ENCODE data around the gene RYR2. TPM values are rescaled to one million over a fixed set of nuclear protein-coding genes. Genes with fewer than 3 reads are reported as not detected.
A peak's percentile ranks its signal among the peaks of the same experiment; 100 is the strongest.
"Not testable (repeated sequence)": the region's sequence is repeated elsewhere in the genome, so short reads cannot be mapped to it uniquely, and the experiment has no call there.

RYR2 gene
- total RNA-seq, 4 donors from 2014 or later: 1.2 to 7.0 (median 2.5) TPM

DNA sequence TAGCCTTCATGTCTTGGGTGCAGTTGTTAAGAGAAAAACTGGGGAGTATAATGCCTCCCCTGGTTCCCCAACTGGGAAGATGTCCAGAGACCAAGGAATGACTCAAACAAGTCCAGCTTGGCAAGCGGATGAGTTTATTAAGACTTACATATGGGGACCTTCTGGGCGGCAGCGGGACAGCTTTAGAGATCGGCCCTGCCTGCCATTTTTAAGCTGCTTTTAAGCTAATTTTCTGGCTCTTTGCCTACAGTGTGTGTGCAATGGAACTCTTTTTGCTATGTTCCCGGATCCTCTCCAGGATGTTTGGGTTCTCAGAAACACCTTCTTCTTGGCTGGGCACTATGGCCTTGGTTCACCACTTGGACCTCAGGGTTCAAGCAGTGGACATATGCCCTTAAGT is 99.5 kb downstream of the RYR2 start:
- no peaks in the 10 kb centered on the region for H3K27me3 ChIP-seq
- H3K27ac ChIP-seq: peak overlapping the region; percentile 31 to 63 (median 50)
- H3K36me3 ChIP-seq: no peaks in the 10 kb centered on the region
- TF ChIP-seq, protein P1, sequence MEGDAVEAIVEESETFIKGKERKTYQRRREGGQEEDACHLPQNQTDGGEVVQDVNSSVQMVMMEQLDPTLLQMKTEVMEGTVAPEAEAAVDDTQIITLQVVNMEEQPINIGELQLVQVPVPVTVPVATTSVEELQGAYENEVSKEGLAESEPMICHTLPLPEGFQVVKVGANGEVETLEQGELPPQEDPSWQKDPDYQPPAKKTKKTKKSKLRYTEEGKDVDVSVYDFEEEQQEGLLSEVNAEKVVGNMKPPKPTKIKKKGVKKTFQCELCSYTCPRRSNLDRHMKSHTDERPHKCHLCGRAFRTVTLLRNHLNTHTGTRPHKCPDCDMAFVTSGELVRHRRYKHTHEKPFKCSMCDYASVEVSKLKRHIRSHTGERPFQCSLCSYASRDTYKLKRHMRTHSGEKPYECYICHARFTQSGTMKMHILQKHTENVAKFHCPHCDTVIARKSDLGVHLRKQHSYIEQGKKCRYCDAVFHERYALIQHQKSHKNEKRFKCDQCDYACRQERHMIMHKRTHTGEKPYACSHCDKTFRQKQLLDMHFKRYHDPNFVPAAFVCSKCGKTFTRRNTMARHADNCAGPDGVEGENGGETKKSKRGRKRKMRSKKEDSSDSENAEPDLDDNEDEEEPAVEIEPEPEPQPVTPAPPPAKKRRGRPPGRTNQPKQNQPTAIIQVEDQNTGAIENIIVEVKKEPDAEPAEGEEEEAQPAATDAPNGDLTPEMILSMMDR (IDR thresholded peaks at IDR 0.05): no peak
- TF ChIP-seq POLR2AphosphoS5 (IDR thresholded peaks at IDR 0.05) (no peak), EP300 (IDR thresholded peaks at IDR 0.05; ENCODE audit: low read depth) (no peak), POLR2A (IDR thresholded peaks at IDR 0.05) (no peak)
- 70 to 83% methylated on average over 1 to 5 of the region's 5 CpGs for WGBS, 2 donors (ENCODE audit: low coverage in 1 of 2)
- intact Hi-C loops (cut with DNase I; ENCODE audit: low total_unique reads) (no loop called here), in situ Hi-C loops (cut with MboI; ENCODE audit: low pct_ligation_motif_present in 1 of 4, low pct_unique_long_range_greater_than_20kb in 1 of 4, low sequenced_read_pairs in 3 of 4) (no loop called here)
- peaks cover 0 to 12% (median 7%) of the 10 kb centered on the region in 4 donors for H3K4me1 ChIP-seq
- no peak for DNase-seq
- H3K9me3 ChIP-seq: no peaks in the 10 kb centered on the region
- H3K4me3 ChIP-seq: no peak overlapping the region

DNA sequence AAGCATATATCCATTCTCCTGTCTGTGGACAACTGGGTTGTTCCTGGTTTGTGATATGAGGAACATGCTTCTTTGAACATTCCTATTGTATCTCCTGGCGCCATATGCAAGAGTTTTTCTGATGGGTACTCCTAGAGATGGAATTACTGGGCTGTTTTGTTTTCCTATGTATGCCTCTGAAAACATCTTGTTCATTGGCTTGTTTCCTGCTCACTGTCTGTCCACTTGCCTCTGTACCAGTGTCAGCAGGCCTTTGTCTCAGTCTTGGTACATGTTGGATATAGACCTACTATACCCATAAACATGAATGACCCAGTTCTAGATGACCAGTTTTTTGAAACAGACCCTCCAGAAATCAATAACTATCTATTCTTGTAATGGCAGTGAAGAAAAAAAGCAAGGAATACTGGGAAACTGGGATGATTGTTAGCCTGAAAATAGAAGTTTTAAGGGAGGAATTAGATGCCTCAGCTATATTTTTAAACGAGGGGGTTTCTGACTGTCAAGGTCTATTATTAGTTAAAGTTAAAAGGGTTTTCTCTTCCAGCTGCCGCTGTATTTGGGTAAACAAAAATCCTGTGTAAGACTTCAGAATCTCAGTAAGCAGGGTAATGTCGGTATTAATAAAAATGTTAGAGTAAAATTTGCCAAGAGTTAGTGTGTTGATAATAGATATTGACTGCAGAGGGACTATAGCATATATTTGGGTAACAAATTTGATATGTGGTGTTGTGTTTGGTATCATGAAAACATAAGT is 103.6 kb downstream of the RYR2 start:
- no peaks in the 10 kb centered on the region for H3K27me3 ChIP-seq
- no peak for TF ChIP-seq EP300 (IDR thresholded peaks at IDR 0.05; ENCODE audit: low read depth)
- no peak for TF ChIP-seq POLR2A (IDR thresholded peaks at IDR 0.05)
- no peak for TF ChIP-seq POLR2AphosphoS5 (IDR thresholded peaks at IDR 0.05)
- TF ChIP-seq, protein P1 (IDR thresholded peaks at IDR 0.05): no peak
- in situ Hi-C loops (cut with MboI; ENCODE audit: low pct_ligation_motif_present in 1 of 4, low pct_unique_long_range_greater_than_20kb in 1 of 4, low sequenced_read_pairs in 3 of 4) (no loop called here), intact Hi-C loops (cut with DNase I; ENCODE audit: low total_unique reads) (no loop called here)
- WGBS, 2 donors (ENCODE audit: low coverage in 1 of 2): 61 to 70% methylated on average over 4 of the region's 4 CpGs
- H3K36me3 ChIP-seq: no peaks in the 10 kb centered on the region
- H3K9me3 ChIP-seq: no peaks in the 10 kb centered on the region
- H3K27ac ChIP-seq: peak overlapping the region; percentile 27 to 54 (median 38)
- no peak for DNase-seq
- H3K4me1 ChIP-seq: peaks cover 0 to 18% (median 7%) of the 10 kb centered on the region in 4 donors
- no peak overlapping the region for H3K4me3 ChIP-seq

DNA sequence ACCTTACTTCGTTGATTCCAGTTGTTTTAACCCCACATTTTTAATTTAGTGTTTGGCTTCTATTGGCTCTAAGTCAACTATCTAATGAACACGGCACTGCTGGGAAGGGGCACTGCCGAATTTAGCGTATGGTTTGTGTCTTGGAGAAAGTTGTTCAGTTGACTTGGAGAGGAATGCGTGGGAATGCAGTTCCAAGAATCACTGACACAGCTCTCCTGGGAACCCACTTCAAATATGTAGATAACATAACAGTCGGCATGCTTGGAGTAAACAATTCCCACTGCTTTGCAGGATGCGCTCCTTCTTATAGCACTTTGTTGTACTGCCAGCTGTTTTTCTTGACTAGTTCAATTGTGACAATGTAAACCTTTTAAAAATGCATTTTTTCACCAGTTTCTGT is 104.3 kb downstream of the RYR2 start:
- no peak for TF ChIP-seq POLR2A (IDR thresholded peaks at IDR 0.05)
- TF ChIP-seq, protein P1 (IDR thresholded peaks at IDR 0.05): no peak
- TF ChIP-seq POLR2AphosphoS5 (IDR thresholded peaks at IDR 0.05): peak in 2 of 3 donors; percentile 41 to 52
- TF ChIP-seq EP300 (IDR thresholded peaks at IDR 0.05; ENCODE audit: low read depth): peak; percentile 44
- Histone ChIP-seq H3K36me3 (no peaks in the 10 kb centered on the region), H3K9me3 (no peaks in the 10 kb centered on the region), H3K27me3 (no peaks in the 10 kb centered on the region), H3K4me1 (peaks cover 0 to 19% (median 6%) of the 10 kb centered on the region in 4 donors), H3K4me3 (no peak overlapping the region), H3K27ac (peak overlapping the region in 3 of 4 donors; percentile 35 to 54 (median 42))
- in situ Hi-C loops (cut with MboI; ENCODE audit: low pct_ligation_motif_present in 1 of 4, low pct_unique_long_range_greater_than_20kb in 1 of 4, low sequenced_read_pairs in 3 of 4): no loop called here
- DNase-seq: no peak
- intact Hi-C loops (cut with DNase I; ENCODE audit: low total_unique reads): no loop called here
- 49 to 57% methylated on average over 5 to 7 of the region's 7 CpGs for WGBS, 2 donors (ENCODE audit: low coverage in 1 of 2)

DNA sequence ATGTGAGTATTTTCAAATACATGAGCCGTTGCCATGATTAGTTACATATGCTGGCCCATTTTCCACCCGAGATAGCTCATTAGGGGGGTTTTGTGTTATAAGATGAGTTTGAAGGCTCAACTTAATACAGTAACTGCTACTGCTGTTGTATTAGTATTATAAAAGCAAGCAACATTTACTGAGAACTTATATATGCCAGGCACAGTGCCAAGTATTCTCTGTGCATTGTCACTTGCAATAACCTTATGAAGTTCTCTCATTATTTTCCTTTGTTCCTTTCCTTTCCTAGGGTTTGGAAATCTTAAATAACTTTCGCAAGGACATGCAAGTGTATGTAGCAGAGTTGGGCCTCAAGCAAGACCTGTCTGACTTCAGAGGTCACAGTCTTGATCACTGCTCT is 107.9 kb downstream of the RYR2 start:
- DNase-seq: no peak
- TF ChIP-seq POLR2AphosphoS5 (IDR thresholded peaks at IDR 0.05): no peak
- no peak for TF ChIP-seq POLR2A (IDR thresholded peaks at IDR 0.05)
- TF ChIP-seq EP300 (IDR thresholded peaks at IDR 0.05; ENCODE audit: low read depth): no peak
- TF ChIP-seq, protein P1 (IDR thresholded peaks at IDR 0.05): no peak
- no peak overlapping the region for H3K27ac ChIP-seq
- intact Hi-C loops (cut with DNase I; ENCODE audit: low total_unique reads): no loop called here
- H3K27me3 ChIP-seq: no peaks in the 10 kb centered on the region
- H3K4me1 ChIP-seq: peaks cover 0 to 19% (median 3%) of the 10 kb centered on the region in 4 donors
- in situ Hi-C loops (cut with MboI; ENCODE audit: low pct_ligation_motif_present in 1 of 4, low pct_unique_long_range_greater_than_20kb in 1 of 4, low sequenced_read_pairs in 3 of 4): no loop called here
- no peaks in the 10 kb centered on the region for H3K9me3 ChIP-seq
- H3K4me3 ChIP-seq: no peak overlapping the region
- H3K36me3 ChIP-seq: no peaks in the 10 kb centered on the region
- WGBS, 2 donors (ENCODE audit: low coverage in 1 of 2): 76 to 85% methylated on average over 2 to 3 of the region's 3 CpGs

DNA sequence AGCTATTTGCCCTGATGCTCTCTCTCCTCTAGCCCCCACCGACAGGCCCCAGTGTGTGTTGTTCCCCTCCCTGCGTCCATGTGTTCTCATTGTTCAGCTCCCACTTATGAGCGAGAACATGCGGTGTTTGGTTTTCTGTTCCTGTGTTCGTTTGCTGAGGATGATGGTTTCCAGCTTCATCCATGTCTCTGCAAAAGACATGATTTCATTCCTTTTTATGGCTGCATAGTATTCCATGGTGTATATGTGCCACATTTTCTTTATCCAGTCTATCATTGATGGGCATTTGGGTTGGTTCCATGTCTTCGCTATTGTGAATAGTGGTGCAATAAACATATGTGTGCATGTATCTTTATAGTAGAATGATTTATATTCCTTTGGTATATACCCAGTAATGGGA is 110.0 kb downstream of the RYR2 start:
- H3K4me1 ChIP-seq: peaks cover 0 to 14% (median 0%) of the 10 kb centered on the region in 4 donors
- peak overlapping the region in 1 of 4 donors; percentile 56 for H3K27ac ChIP-seq
- H3K4me3 ChIP-seq; DNase-seq; H3K9me3 ChIP-seq; intact Hi-C loops (cut with DNase I; ENCODE audit: low total_unique reads); in situ Hi-C loops (cut with MboI; ENCODE audit: low pct_ligation_motif_present in 1 of 4, low pct_unique_long_range_greater_than_20kb in 1 of 4, low sequenced_read_pairs in 3 of 4); H3K27me3 ChIP-seq; H3K36me3 ChIP-seq: not testable (repeated sequence)
- 55 to 90% methylated on average over 3 to 6 of the region's 6 CpGs for WGBS, 2 donors (ENCODE audit: low coverage in 1 of 2)
